Cardiac ventricle fibroblast (primary cell): Measurements from ENCODE around the gene WDR43. TPM values are rescaled to one million over a fixed set of nuclear protein-coding genes. Genes with fewer than 3 reads are reported as not detected.

ENCODE experiments used
- total RNA-seq: library from RNA; depleted of rRNA; stranded (reverse); fragments of >200 nt; gene quantifications from 2 replicates; pipeline ENCODE4 v1.2.3, GENCODE V29; 2015

Gene WDR43, protein sequence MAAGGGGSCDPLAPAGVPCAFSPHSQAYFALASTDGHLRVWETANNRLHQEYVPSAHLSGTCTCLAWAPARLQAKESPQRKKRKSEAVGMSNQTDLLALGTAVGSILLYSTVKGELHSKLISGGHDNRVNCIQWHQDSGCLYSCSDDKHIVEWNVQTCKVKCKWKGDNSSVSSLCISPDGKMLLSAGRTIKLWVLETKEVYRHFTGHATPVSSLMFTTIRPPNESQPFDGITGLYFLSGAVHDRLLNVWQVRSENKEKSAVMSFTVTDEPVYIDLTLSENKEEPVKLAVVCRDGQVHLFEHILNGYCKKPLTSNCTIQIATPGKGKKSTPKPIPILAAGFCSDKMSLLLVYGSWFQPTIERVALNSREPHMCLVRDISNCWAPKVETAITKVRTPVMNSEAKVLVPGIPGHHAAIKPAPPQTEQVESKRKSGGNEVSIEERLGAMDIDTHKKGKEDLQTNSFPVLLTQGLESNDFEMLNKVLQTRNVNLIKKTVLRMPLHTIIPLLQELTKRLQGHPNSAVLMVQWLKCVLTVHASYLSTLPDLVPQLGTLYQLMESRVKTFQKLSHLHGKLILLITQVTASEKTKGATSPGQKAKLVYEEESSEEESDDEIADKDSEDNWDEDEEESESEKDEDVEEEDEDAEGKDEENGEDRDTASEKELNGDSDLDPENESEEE
- total RNA-seq: 28.0 and 31.0 TPM in 2 replicates

DNA sequence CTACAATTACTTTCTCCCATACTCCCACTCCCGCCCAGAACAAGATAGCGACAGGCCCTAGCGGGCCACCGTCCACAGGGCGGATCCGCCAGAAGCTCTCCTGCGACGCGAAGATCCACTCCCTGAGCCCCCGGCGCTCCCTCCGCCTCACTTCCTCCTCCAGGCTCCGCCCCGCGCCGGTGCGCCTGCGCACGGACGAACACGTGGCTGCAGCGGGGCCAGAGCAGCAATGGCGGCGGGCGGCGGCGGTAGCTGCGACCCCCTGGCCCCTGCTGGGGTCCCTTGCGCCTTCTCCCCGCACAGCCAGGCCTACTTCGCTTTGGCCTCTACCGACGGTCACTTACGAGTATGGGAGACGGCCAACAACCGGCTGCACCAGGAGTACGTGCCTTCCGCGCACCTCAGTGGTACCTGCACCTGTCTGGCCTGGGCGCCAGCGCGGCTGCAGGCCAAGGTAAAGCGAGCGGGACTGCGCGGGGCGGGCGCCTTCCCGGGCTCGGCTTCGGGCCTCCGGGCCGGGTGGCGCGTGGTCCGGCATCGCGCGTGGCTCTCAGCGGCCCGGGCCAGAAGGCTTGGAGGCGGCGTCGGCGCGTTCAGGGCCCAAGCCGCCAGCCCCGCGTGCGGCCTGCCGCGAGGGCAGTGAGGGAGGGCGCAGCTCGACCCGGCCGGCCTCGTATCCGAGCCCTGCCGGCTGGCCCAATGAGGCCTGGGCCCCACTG is at the start of gene WDR43:
Gene WDR43 (plus strand): TSS at position 198 of the 719 bp plus-strand sequence. CDS start 32 bp downstream, at position 230.

DNA sequence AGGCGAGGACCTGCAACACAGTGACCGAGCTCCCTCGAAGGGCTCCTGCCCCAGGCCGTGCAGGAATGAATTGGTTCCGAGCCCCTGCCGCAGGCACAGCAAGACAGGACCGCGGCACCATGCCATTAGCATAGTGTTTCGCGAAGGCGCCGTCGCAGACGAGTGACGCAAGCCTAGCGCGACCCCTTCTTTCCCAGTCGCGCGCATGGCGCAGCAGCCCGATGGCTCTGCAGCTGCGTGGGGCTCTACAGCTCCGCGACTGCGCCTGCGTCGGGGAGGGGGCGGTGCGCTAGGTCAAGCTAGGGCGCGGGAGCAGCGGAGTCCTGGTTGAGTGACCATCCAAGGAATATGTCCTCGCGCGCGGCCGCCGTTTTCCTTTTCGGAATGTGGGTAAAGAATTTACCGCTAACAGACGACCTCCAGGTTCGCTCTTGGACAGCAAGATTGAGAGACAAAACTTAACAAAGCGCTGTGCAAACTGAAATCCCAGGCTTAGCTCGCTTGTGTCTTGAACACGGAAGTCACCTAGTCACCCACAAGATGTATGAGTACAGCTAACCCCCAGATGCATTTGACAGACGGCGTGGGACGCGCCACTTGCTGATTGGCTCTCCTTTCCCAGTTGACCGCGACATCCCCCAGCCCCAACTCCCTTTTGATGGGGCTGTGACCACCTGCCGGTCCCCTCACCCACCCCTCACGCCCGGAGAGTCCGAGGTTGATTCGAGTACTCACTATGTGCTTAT is 24.1 kb upstream of the WDR43 start, which contains the start of gene TRMT61B:
Gene TRMT61B (minus strand): TSS at position 164 of the 746 bp plus-strand sequence. CDS start 32 bp downstream, at position 132.

DNA sequence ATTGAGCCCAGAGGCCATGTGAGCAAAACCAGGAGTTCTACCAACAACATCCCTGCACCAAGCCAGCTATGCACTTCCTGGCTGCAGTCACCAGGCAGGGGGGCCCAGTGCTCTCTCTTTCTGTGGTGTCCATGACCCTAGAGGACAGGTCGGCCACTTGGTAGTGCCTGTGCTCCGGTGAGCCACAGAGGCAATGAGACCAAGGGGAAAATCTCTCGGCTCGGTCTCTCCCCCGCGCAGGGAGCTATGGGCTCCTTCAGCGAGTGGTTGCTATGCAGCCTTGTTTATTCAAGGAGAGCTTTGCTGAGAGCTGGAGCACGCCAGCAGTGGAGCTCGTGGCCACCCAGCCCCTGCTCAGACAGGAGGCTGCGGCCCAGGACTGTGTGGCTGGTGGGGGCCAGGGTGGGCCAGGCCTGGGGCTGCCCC is 86.6 kb downstream of the WDR43 start, which contains the start of gene TOGARAM2:
Gene TOGARAM2 (plus strand): TSS at position 283 of the 426 bp plus-strand sequence. CDS start 13,537 bp downstream, outside the sequence.

Other genes with a start within 250 kb of the WDR43 start
- 64.2 and 84.6 TPM in 2 replicates for gene PPP1CB, start 142.8 kb upstream of the WDR43 start, total RNA-seq
- 0.10 and 0.62 TPM in 2 replicates for gene SPDYA, start 83.8 kb upstream of the WDR43 start, total RNA-seq
- gene TRMT61B, start 24.4 kb upstream of the WDR43 start, total RNA-seq: 9.6 and 9.7 TPM in 2 replicates
- 0.94 and 1.9 TPM in 2 replicates for gene TOGARAM2, start 86.6 kb downstream of the WDR43 start, total RNA-seq
- gene PCARE, start 179.9 kb downstream of the WDR43 start, total RNA-seq: not detected in 2 replicates
- 26.4 and 36.7 TPM in 2 replicates for gene CLIP4, start 220.7 kb downstream of the WDR43 start, total RNA-seq